H1 (cell line): Measurements from ENCODE around the gene SBSN. TPM values are rescaled to one million over a fixed set of nuclear protein-coding genes. Genes with fewer than 3 reads are reported as not detected.

Experiments used
- CTCF ChIA-PET: fragments of 300-600 bp; sonication (Branson Sonifier 250); formaldehyde crosslinking; loops from one replicate; lab custom pipeline; 2021; ENCODE audit not compliant: partially characterized antibody; lab: Charles Lee
- POLR2A ChIA-PET: fragments of 300-600 bp; sonication (Branson Sonifier 250); formaldehyde crosslinking; loops from one replicate; lab custom pipeline; 2021; ENCODE audit warnings: inconsistent platforms; ENCODE audit not compliant: partially characterized antibody; lab: Charles Lee
- DNase-seq, 2 experiments: peaks; one replicate each; pipeline versions ENCODE4 v3.0.0 to v3.0.0-alpha.2; 2010 to 2022; ENCODE audit warnings: low spot score in 2 of 2, low read depth in 1 of 2, mixed read lengths in 1 of 2
- FAIRE-seq: peaks from 2 replicates; lab custom pipeline; 2011; peaks lifted over from hg19 to GRCh38; lab: Jason Lieb, UNC
- H2AFZ ChIP-seq: 2 replicates; pipeline ENCODE4 v1.8.1; 2012; ENCODE audit warnings: low read length, inconsistent platforms
- H2AK5ac ChIP-seq: 2 replicates; pipeline ENCODE4 v1.6.1; 2013; ENCODE audit warnings: low read depth, low read length
- H2BK120ac ChIP-seq: replicated peaks from 2 replicates; pipeline ENCODE3; 2013; ENCODE audit warnings: low read depth, low read length, inconsistent platforms
- H2BK12ac ChIP-seq: 2 replicates; pipeline ENCODE4 v1.6.1; 2013; ENCODE audit warnings: low read depth, low read length
- H2BK15ac ChIP-seq: 2 replicates; pipeline ENCODE4 v1.6.1; 2013; ENCODE audit warnings: low read length
- H2BK20ac ChIP-seq: 2 replicates; pipeline ENCODE4 v1.6.1; 2013; ENCODE audit warnings: low read length
- H2BK5ac ChIP-seq: 2 replicates; pipeline ENCODE4 v1.6.1; 2013; ENCODE audit warnings: low read depth, low read length
- H3K14ac ChIP-seq: 2 replicates; pipeline ENCODE4 v1.6.1; 2013; ENCODE audit warnings: inconsistent platforms; ENCODE audit not compliant: insufficient read length
- H3K18ac ChIP-seq: 2 replicates; pipeline ENCODE4 v1.6.1; 2013; ENCODE audit warnings: low read length; ENCODE audit errors: extremely low read depth
- H3K23ac ChIP-seq: 2 replicates; pipeline ENCODE4 v1.6.1; 2013; ENCODE audit warnings: inconsistent platforms; ENCODE audit not compliant: insufficient read length
- H3K23me2 ChIP-seq: 2 replicates; pipeline ENCODE4 v1.6.1; 2013; ENCODE audit warnings: low read depth, low read length
- H3K27ac ChIP-seq: 2 replicates; pipeline ENCODE4 v1.6.1; 2011; ENCODE audit warnings: low read depth, low read length, inconsistent platforms
- H3K27me3 ChIP-seq, 4 experiments: replicated peaks in 1 of 4; 1 replicate in 1 of 4; 2 replicates in 3 of 4; pipeline versions ENCODE4 v1.6.1 to v1.8.1; 2011 to 2013; ENCODE audit warnings: low read length in 3 of 4, mild to moderate bottlenecking in 3 of 4, inconsistent platforms in 2 of 4, mixed read lengths in 2 of 4, moderate library complexity in 1 of 4; ENCODE audit not compliant: control insufficient read depth in 3 of 4, insufficient read depth in 3 of 4; ENCODE audit errors: extremely low read depth in 1 of 4
- H3K36me3 ChIP-seq, 4 experiments: 2 replicates each; pipeline versions ENCODE4 v1.6.1 to v1.8.1; 2011 to 2013; ENCODE audit warnings: mild to moderate bottlenecking in 4 of 4, low read length in 3 of 4, moderate library complexity in 2 of 4, control low read depth in 1 of 4, inconsistent platforms in 1 of 4; ENCODE audit not compliant: insufficient read depth in 4 of 4, control insufficient read depth in 2 of 4
- H3K4ac ChIP-seq: replicated peaks from 2 replicates; pipeline ENCODE3; 2013; ENCODE audit warnings: low read length, low read depth, mixed read lengths, inconsistent platforms; ENCODE audit not compliant: insufficient read length
- H3K4me1 ChIP-seq, 4 experiments: replicated peaks in 1 of 4; 1 replicate in 1 of 4; 2 replicates in 3 of 4; pipeline versions ENCODE4 v1.6.1 to v1.8.1; 2011 to 2013; ENCODE audit warnings: low read length in 3 of 4, inconsistent platforms in 2 of 4, mixed read lengths in 1 of 4; ENCODE audit not compliant: insufficient read depth in 4 of 4, control insufficient read depth in 3 of 4
- H3K4me2 ChIP-seq, 2 experiments: 2 replicates each; pipeline versions ENCODE4 v1.6.1 to v1.8.1; 2011 to 2013; ENCODE audit warnings: low read depth in 2 of 2, low read length in 2 of 2, control low read depth in 1 of 2, inconsistent platforms in 1 of 2, mild to moderate bottlenecking in 1 of 2; ENCODE audit not compliant: insufficient read depth in 1 of 2
- H3K4me3 ChIP-seq, 4 experiments: fragments of 200-600, 300-600 bp in 1 of 4; sonication (generic), shearing (Covaris generic), sonication (Bioruptor Twin) in 1 of 4; 2 replicates each; pipeline versions ENCODE4 v1.5.1 to v1.8.1; 2011 to 2016; ENCODE audit warnings: low read length in 4 of 4, low read depth in 3 of 4, control low read depth in 2 of 4, inconsistent platforms in 2 of 4, mild to moderate bottlenecking in 2 of 4, mixed read lengths in 1 of 4, moderate library complexity in 1 of 4; ENCODE audit not compliant: insufficient read depth in 2 of 4; ENCODE audit errors: extremely low read depth in 1 of 4
- H3K56ac ChIP-seq: replicated peaks from 2 replicates; pipeline ENCODE3; 2013; ENCODE audit warnings: low read depth, mild to moderate bottlenecking, mixed read lengths, low read length, inconsistent platforms; ENCODE audit not compliant: insufficient read length
- H3K79me1 ChIP-seq: 2 replicates; pipeline ENCODE4 v1.6.1; 2013; ENCODE audit warnings: low read depth, low read length, control low read depth
- H3K79me2 ChIP-seq, 2 experiments: 2 replicates each; pipeline versions ENCODE4 v1.6.1 to v1.8.1; 2012 to 2013; ENCODE audit warnings: low read length in 2 of 2, mild to moderate bottlenecking in 2 of 2, inconsistent platforms in 1 of 2; ENCODE audit not compliant: insufficient read depth in 2 of 2, control insufficient read depth in 1 of 2
- H3K9ac ChIP-seq, 4 experiments: replicated peaks in 1 of 4; 1 replicate in 1 of 4; 2 replicates in 3 of 4; pipeline versions ENCODE4 v1.6.1 to v1.8.1; 2011 to 2013; ENCODE audit warnings: low read depth in 3 of 4, low read length in 3 of 4, control low read depth in 2 of 4, mild to moderate bottlenecking in 2 of 4, moderate library complexity in 2 of 4, inconsistent platforms in 1 of 4; ENCODE audit errors: extremely low read depth in 1 of 4
- H3K9me3 ChIP-seq, 2 experiments: 2 replicates each; pipeline versions ENCODE4 v1.6.1 to v1.8.1; 2012 to 2013; ENCODE audit warnings: mild to moderate bottlenecking in 2 of 2, moderate library complexity in 2 of 2, control low read depth in 1 of 2, inconsistent platforms in 1 of 2, low read depth in 1 of 2, low read length in 1 of 2, mixed read lengths in 1 of 2; ENCODE audit not compliant: insufficient read depth in 2 of 2
- H4K20me1 ChIP-seq, 2 experiments: replicated peaks in 1 of 2; 2 replicates each; pipeline versions ENCODE3 to v1.8.1; 2011 to 2013; ENCODE audit warnings: inconsistent platforms in 2 of 2, low read length in 2 of 2, mild to moderate bottlenecking in 1 of 2; ENCODE audit not compliant: insufficient read depth in 2 of 2, control insufficient read depth in 1 of 2
- H4K5ac ChIP-seq: 2 replicates; pipeline ENCODE4 v1.6.1; 2013; ENCODE audit warnings: low read length, low read depth, mixed read lengths, inconsistent platforms; ENCODE audit not compliant: insufficient read length
- H4K8ac ChIP-seq: 2 replicates; pipeline ENCODE4 v1.8.0; 2013; ENCODE audit warnings: mild to moderate bottlenecking, moderate library complexity, low read length, inconsistent platforms; ENCODE audit not compliant: insufficient read depth; ENCODE audit errors: extremely low read depth
- H4K91ac ChIP-seq: replicated peaks from 2 replicates; pipeline ENCODE3; 2013; ENCODE audit warnings: low read length, mixed read lengths, inconsistent platforms; ENCODE audit not compliant: insufficient read length
- ASH2L ChIP-seq: fragments of 200-600, 300-600 bp; sonication (generic); IDR thresholded peaks from one replicate; pipeline ENCODE4 v1.7.1; 2017; ENCODE audit warnings: low read length
- CHD1 ChIP-seq: IDR thresholded peaks from 2 replicates; pipeline ENCODE4 v1.6.1; 2012; ENCODE audit warnings: low read depth, low read length, improper control_type of control experiment
- FOSL1 ChIP-seq: IDR thresholded peaks from 2 replicates; pipeline ENCODE4 v1.6.1; 2011; ENCODE audit warnings: mild to moderate bottlenecking, low read depth, low read length, moderate library complexity; ENCODE audit not compliant: insufficient read depth
- GTF2F1 ChIP-seq: IDR thresholded peaks from 2 replicates; pipeline ENCODE4 v1.6.1; 2012; ENCODE audit warnings: low read depth, low read length, improper control_type of control experiment, borderline replicate concordance
- HDAC6 ChIP-seq: IDR thresholded peaks from one replicate; pipeline ENCODE4 v1.7.1; 2012; ENCODE audit warnings: low read depth, mild to moderate bottlenecking, inconsistent platforms, low read length, moderate library complexity
- RAD21 ChIP-seq, 2 experiments: IDR thresholded peaks in 1 of 2; conservative IDR thresholded peaks in 1 of 2; 2 replicates each; pipeline ENCODE4 v1.6.1; 2011; ENCODE audit warnings: low read depth in 2 of 2, low read length in 2 of 2, improper control_type of control experiment in 1 of 2, inconsistent platforms in 1 of 2, mild to moderate bottlenecking in 1 of 2, moderate library complexity in 1 of 2
- SIN3A ChIP-seq, 2 experiments: IDR thresholded peaks in 1 of 2; conservative IDR thresholded peaks in 1 of 2; 2 replicates each; pipeline ENCODE4 v1.6.1; 2011 to 2012; ENCODE audit warnings: low read length in 2 of 2, improper control_type of control experiment in 1 of 2, low read depth in 1 of 2, mild to moderate bottlenecking in 1 of 2
- SP4 ChIP-seq: IDR thresholded peaks from 2 replicates; pipeline ENCODE4 v1.6.1; 2012; ENCODE audit warnings: low read length, inconsistent platforms
- TAF1 ChIP-seq: IDR thresholded peaks from 2 replicates; pipeline ENCODE4 v1.6.1; 2011; ENCODE audit warnings: mild to moderate bottlenecking, low read depth, low read length
- WGBS, 2 experiments: shearing (Covaris generic) in 1 of 2; methylation state at CpG; one replicate each; pipeline versions ENCODE4 v1.1.6 to v1.1.7; 2013 to 2015; ENCODE audit warnings: low lambda C conversion rate in 2 of 2, mixed read lengths in 2 of 2, inconsistent platforms in 1 of 2, low coverage in 1 of 2, missing lambda C conversion rate in 1 of 2; ENCODE audit not compliant: insufficient replicate concordance in 2 of 2, insufficient coverage in 1 of 2, insufficient read length in 1 of 2; ENCODE audit errors: extremely low coverage in 1 of 2, missing lambda C conversion rate in 1 of 2; 5-methylcytosine and 5-hydroxymethylcytosine counted together
- polyA plus RNA-seq, 7 experiments: library from polyadenylated mRNA; depleted of rRNA in 3 of 7; stranded (reverse) in 5 of 7; unstranded in 2 of 7; fragments of >200 nt in 5 of 7; fragments of 200-250 nt in 2 of 7; gene quantifications; 1 replicate in 5 of 7; 2 replicates in 1 of 7; 4 replicates in 1 of 7; pipeline versions ENCODE4 v1.2.1 to v1.2.3, GENCODE V29; 2011 to 2013; ENCODE audit warnings: missing spikeins in 2 of 7, mixed read lengths in 2 of 7
- total RNA-seq: library from RNA; stranded (reverse); fragmentation: NEBNext Ultra II Directional; extraction: Animal tissue kit (Norgen Biotek cat#: 25700); gene quantifications from 2 replicates; pipeline ENCODE4 v1.2.1, GENCODE V29; 2021
- TF ChIP-seq, protein P1 (sequence below), 3 experiments: IDR thresholded peaks; 1 replicate in 2 of 3; 2 replicates in 1 of 3; pipeline versions ENCODE4 v1.5.1 to v1.6.1; 2011; ENCODE audit warnings: low read length in 3 of 3, mild to moderate bottlenecking in 3 of 3, inconsistent platforms in 2 of 3, low read depth in 1 of 3, moderate library complexity in 1 of 3; ENCODE audit not compliant: insufficient read depth in 1 of 3; ENCODE audit errors: control extremely low read depth in 1 of 3

SBSN gene
- total and polyA plus RNA-seq, 2 of the 8 experiments (the other 6 are each of a cell fraction or from before 2014, with no cell fraction given) = not detected

DNA sequence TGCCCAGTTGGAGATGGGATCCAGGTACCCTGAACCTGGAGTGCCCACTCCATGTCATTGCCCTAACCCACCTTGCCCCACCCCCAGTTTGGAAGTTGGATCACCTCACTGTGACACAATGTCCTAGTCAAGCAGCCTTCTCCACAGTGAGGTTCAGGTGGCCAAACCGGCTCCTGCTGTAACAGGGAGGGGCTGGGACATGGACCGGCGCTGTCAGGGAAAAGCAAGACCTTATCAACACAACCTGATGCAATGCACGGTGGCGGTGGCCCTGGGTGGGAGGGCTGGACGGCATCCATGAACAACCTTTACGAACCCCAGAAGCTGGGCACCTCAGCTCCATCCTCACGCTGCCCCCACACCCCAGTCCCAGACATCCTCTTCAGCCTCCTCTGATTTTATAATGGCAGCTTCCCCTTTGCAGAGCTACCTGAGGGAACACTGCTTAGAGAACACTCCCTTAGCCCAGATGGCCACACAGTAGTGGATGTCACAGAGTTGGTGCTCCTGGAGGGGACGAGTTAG is 36.2 kb downstream of the SBSN start:
- ChIA-PET CTCF (interaction anchor here (0.8 to 3.0 kb wide), 11 partner anchors 9 to 141 kb away, joined by 3 to 21 read pairs (median 4); partner anchors contain the start of gene FFAR3), POLR2A (interaction anchor here (0.6 to 3.8 kb wide), 5 partner anchors 9 to 18 kb away, joined by 3 to 20 read pairs (median 13); no protein-coding TSS in a partner anchor)
- no peak for TF ChIP-seq ASH2L
- TF ChIP-seq TAF1 = no peak
- no peak for TF ChIP-seq RAD21 (IDR thresholded peaks at IDR 0.05 in 1 of 2, conservative IDR thresholded peaks at IDR 0.05 in 1 of 2; ENCODE audit: low read depth in 2 of 2, low read length in 2 of 2)
- no peak for TF ChIP-seq SIN3A (conservative IDR thresholded peaks at IDR 0.05 in 1 of 2, IDR thresholded peaks at IDR 0.05 in 1 of 2; ENCODE audit: low read depth in 1 of 2, low read length in 2 of 2)
- no peak for TF ChIP-seq HDAC6
- no peak for TF ChIP-seq SP4
- no peak for TF ChIP-seq CHD1
- TF ChIP-seq FOSL1 = no peak
- TF ChIP-seq, protein P1, sequence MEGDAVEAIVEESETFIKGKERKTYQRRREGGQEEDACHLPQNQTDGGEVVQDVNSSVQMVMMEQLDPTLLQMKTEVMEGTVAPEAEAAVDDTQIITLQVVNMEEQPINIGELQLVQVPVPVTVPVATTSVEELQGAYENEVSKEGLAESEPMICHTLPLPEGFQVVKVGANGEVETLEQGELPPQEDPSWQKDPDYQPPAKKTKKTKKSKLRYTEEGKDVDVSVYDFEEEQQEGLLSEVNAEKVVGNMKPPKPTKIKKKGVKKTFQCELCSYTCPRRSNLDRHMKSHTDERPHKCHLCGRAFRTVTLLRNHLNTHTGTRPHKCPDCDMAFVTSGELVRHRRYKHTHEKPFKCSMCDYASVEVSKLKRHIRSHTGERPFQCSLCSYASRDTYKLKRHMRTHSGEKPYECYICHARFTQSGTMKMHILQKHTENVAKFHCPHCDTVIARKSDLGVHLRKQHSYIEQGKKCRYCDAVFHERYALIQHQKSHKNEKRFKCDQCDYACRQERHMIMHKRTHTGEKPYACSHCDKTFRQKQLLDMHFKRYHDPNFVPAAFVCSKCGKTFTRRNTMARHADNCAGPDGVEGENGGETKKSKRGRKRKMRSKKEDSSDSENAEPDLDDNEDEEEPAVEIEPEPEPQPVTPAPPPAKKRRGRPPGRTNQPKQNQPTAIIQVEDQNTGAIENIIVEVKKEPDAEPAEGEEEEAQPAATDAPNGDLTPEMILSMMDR (IDR thresholded peaks at IDR 0.05; ENCODE audit: control extremely low read depth in 1 of 3, insufficient read depth in 1 of 3, low read depth in 1 of 3, low read length in 3 of 3) = no peak
- no peak for TF ChIP-seq GTF2F1

More for the DNA sequence above, 36.2 kb downstream of the SBSN start:
- peaks cover 0 to 3% of the 10 kb centered on the region in 2 experiments for H4K20me1 ChIP-seq
- H3K9ac ChIP-seq = no peak overlapping the region
- WGBS, 2 experiments = 89% methylated on average over 8 of the region's 9 CpGs; no CpG with 5 or more reads in 1 of the 2 experiments
- H3K4ac ChIP-seq = no peak overlapping the region
- H3K56ac ChIP-seq = no peak overlapping the region
- H3K9me3 ChIP-seq = no peaks in the 10 kb centered on the region
- no peak overlapping the region for H2BK120ac ChIP-seq
- no peak for DNase-seq
- no peak overlapping the region for H2BK12ac ChIP-seq
- no peaks in the 10 kb centered on the region; the same call in 1 of the 2 replicates for H3K79me1 ChIP-seq
- no peak overlapping the region for H2BK5ac ChIP-seq
- no peak overlapping the region for H3K4me2 ChIP-seq
- FAIRE-seq = no peak
- H3K4me1 ChIP-seq = peaks cover 0 to 5% (median 3%) of the 10 kb centered on the region in 4 experiments; a peak in 3 of 7 replicates
- no peak overlapping the region for H3K23ac ChIP-seq
- H3K14ac ChIP-seq = no peak overlapping the region
- no peak overlapping the region for H2BK15ac ChIP-seq
- H2BK20ac ChIP-seq = no peak overlapping the region
- no peaks in the 10 kb centered on the region for H3K36me3 ChIP-seq
- H3K18ac ChIP-seq = no peak overlapping the region
- no peak overlapping the region for H3K4me3 ChIP-seq
- no peak overlapping the region for H4K91ac ChIP-seq
- no peaks in the 10 kb centered on the region for H3K79me2 ChIP-seq
- no peak overlapping the region for H2AK5ac ChIP-seq
- H3K23me2 ChIP-seq = no peaks in the 10 kb centered on the region; the same call in 1 of the 2 replicates
- H2AFZ ChIP-seq = no peak overlapping the region
- no peak overlapping the region for H4K5ac ChIP-seq
- H3K27me3 ChIP-seq = no peaks in the 10 kb centered on the region; a peak in 2 of 7 replicates
- H4K8ac ChIP-seq = no peak overlapping the region
- H3K27ac ChIP-seq = no peak overlapping the region
